CD8-positive, alpha-beta memory T cell (primary cell): ENCODE data around the gene CES3. TPM values are rescaled to one million over a fixed set of nuclear protein-coding genes. Genes with fewer than 3 reads are reported as not detected.
"Not testable (repeated sequence)": the region's sequence is repeated elsewhere in the genome, so short reads cannot be mapped to it uniquely, and the experiment has no call there.

ENCODE experiments used
- CTCF ChIA-PET: fragments of 350-600 bp; sonication (Branson Sonifier 250); formaldehyde crosslinking; loops from one replicate; lab custom pipeline; 2021; ENCODE audit warnings: antibody characterized with exemption; lab: Charles Lee
- POLR2A ChIA-PET: fragments of 350-600 bp; sonication (Branson Sonifier 250); formaldehyde crosslinking; loops from one replicate; lab custom pipeline; 2021; ENCODE audit warnings: antibody characterized with exemption; lab: Charles Lee
- DNase-seq, 5 donors: peaks; one replicate each; pipeline versions ENCODE4 v3.0.0 to v3.0.0-alpha.2; 2020 to 2022; ENCODE audit warnings: mixed read lengths in 1 of 5
- H3K27ac ChIP-seq: one replicate; pipeline ENCODE4 v1.7.0; 2013; ENCODE audit warnings: low read depth, mild to moderate bottlenecking, low read length, moderate library complexity
- H3K27me3 ChIP-seq: 2 replicates; pipeline ENCODE4 v1.7.0; 2013; ENCODE audit warnings: low read length, mild to moderate bottlenecking; ENCODE audit not compliant: insufficient read depth, poor library complexity, severe bottlenecking
- H3K36me3 ChIP-seq: 2 replicates; pipeline ENCODE4 v1.7.0; 2013; ENCODE audit warnings: mild to moderate bottlenecking, low read length, moderate library complexity; ENCODE audit not compliant: insufficient read depth
- H3K4me1 ChIP-seq: 2 replicates; pipeline ENCODE4 v1.7.0; 2013; ENCODE audit warnings: mild to moderate bottlenecking, low read length, moderate library complexity; ENCODE audit not compliant: insufficient read depth
- H3K4me3 ChIP-seq: 2 replicates; pipeline ENCODE4 v1.7.0; 2013; ENCODE audit warnings: mild to moderate bottlenecking, low read length
- H3K9me3 ChIP-seq: 2 replicates; pipeline ENCODE4 v1.7.0; 2013; ENCODE audit warnings: mild to moderate bottlenecking, low read length
- H3K27ac Mint-ChIP-seq, 8 donors: one replicate each; pipeline ENCODE4 v1.8.0; 2020 to 2021; ENCODE audit warnings: mixed read lengths in 8 of 8, mild to moderate bottlenecking in 6 of 8, inconsistent platforms in 3 of 8, moderate library complexity in 3 of 8
- H3K27me3 Mint-ChIP-seq, 2 donors: one replicate each; pipeline ENCODE4 v1.8.0; 2020 to 2021; ENCODE audit warnings: mixed read lengths in 2 of 2, mild to moderate bottlenecking in 1 of 2, moderate library complexity in 1 of 2
- H3K36me3 Mint-ChIP-seq, 3 donors: one replicate each; pipeline ENCODE4 v1.8.0; 2020 to 2021; ENCODE audit warnings: mixed read lengths in 3 of 3, inconsistent platforms in 1 of 3, mild to moderate bottlenecking in 1 of 3
- H3K4me1 Mint-ChIP-seq, 3 donors: one replicate each; pipeline ENCODE4 v1.8.0; 2020 to 2021; ENCODE audit warnings: mixed read lengths in 3 of 3, inconsistent platforms in 1 of 3, mild to moderate bottlenecking in 1 of 3
- H3K4me3 Mint-ChIP-seq, 7 donors: one replicate each; pipeline ENCODE4 v1.8.0; 2020 to 2021; ENCODE audit warnings: mixed read lengths in 7 of 7, mild to moderate bottlenecking in 6 of 7, moderate library complexity in 4 of 7, inconsistent platforms in 2 of 7
- H3K9me3 Mint-ChIP-seq, 5 donors: one replicate each; pipeline ENCODE4 v1.8.0; 2020 to 2022; ENCODE audit warnings: mixed read lengths in 5 of 5, mild to moderate bottlenecking in 3 of 5, moderate library complexity in 2 of 5, inconsistent platforms in 1 of 5
- polyA plus RNA-seq: library from polyadenylated mRNA; unstranded; fragments of 300-500 nt; fragmentation: Illumina TruSeq; gene quantifications from one replicate; pipeline ENCODE4 v1.2.3, GENCODE V29; 2021
- total RNA-seq, 2 experiments: library from RNA; stranded (reverse); gene quantifications; one replicate each; pipeline ENCODE4 v1.2.3, GENCODE V29; 2021

The CES3 gene
- total and polyA plus RNA-seq, 3 experiments from 2014 or later, result 0.16 to 0.24 TPM; not detected in 1

GRCh38 chr16:66928702-66929388, 32.2 kb upstream of the CES3 start:
- ChIA-PET POLR2A (no interaction called here), CTCF (interaction anchor here (0.9 to 1.8 kb wide), 4 partner anchors 27 to 60 kb away, joined by 3 to 7 read pairs (median 3); no protein-coding TSS in a partner anchor)
- H3K4me3 ChIP-seq, result no peak overlapping the region
- H3K9me3 ChIP-seq, result no peaks in the 10 kb centered on the region
- no peak overlapping the region for H3K27ac ChIP-seq
- peaks cover 0 to 24% (median 3%) of the 10 kb centered on the region in 3 donors for H3K36me3 Mint-ChIP-seq
- H3K9me3 Mint-ChIP-seq, result no peaks in the 10 kb centered on the region
- H3K4me1 ChIP-seq, result peaks cover 17% of the 10 kb centered on the region
- H3K27me3 Mint-ChIP-seq, result peaks cover 19 to 24% of the 10 kb centered on the region in 2 donors
- no peaks in the 10 kb centered on the region for H3K36me3 ChIP-seq
- peak in 1 of 5 donors; percentile 13 for DNase-seq
- H3K27me3 ChIP-seq, result peaks cover 9% of the 10 kb centered on the region
- H3K27ac Mint-ChIP-seq, result peak overlapping the region in 1 of 8 donors; percentile 40
- peak overlapping the region in 2 of 7 donors; percentile 27 to 50 for H3K4me3 Mint-ChIP-seq
- H3K4me1 Mint-ChIP-seq, result peaks cover 22 to 35% (median 23%) of the 10 kb centered on the region in 3 donors

DNA sequence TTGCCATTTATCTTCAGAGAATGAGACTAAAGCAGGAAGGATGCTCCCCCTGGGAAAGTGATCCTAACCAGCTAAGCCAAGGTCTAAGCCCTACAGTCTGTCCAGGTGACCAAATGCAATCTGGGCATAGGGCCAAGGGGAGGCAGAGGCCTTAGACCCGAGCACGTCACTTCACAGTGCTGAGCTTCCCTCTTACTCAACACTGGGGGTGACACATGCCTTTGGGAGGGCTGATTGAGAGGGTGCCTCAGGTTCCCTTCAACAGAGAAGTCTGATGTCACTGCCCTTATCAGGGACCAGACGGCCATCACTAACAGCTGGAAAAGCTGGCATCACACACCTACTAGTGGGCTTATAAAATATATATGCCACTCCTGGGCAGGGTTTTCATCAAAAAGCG, 30.9 kb upstream of the CES3 start:
- H3K4me1 ChIP-seq, result peaks cover 20% of the 10 kb centered on the region
- no peaks in the 10 kb centered on the region for H3K36me3 ChIP-seq
- DNase-seq, result no peak
- ChIA-PET CTCF (interaction anchor here (1.5 kb wide), 1 partner anchor 100 kb away, joined by 4 read pairs; the partner anchor contains the start of gene NAE1), POLR2A (no interaction called here)
- Mint-ChIP-seq H3K9me3 (no peaks in the 10 kb centered on the region), H3K4me1 (peaks cover 30 to 44% (median 32%) of the 10 kb centered on the region in 3 donors), H3K27me3 (peaks cover 14 to 15% of the 10 kb centered on the region in 2 donors), H3K36me3 (peaks cover 0 to 37% (median 3%) of the 10 kb centered on the region in 3 donors), H3K27ac (peak overlapping the region in 1 of 8 donors; percentile 86), H3K4me3 (peak overlapping the region in 1 of 7 donors; percentile 50)
- H3K27ac ChIP-seq, result no peak overlapping the region
- no peak overlapping the region for H3K4me3 ChIP-seq
- H3K9me3 ChIP-seq, result no peaks in the 10 kb centered on the region
- peaks cover 5% of the 10 kb centered on the region for H3K27me3 ChIP-seq

DNA sequence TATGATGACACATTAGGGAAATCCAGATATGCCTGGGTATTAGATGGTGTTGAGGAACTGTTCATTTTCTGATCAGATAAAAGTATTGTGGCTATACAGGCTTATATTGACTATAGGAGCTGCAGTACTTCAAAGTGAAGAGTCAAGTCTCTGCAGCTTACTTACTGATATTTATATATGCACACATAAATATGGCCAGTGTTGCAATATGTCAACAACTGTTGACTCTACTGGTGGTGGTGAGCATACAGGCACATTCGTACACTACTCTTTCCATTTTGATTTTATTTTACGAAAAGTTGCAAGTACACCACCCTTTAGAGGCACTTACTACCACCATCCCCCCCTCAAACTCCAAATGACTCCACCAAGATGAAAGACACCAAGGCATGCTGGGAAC, 29.4 kb upstream of the CES3 start:
- Mint-ChIP-seq H3K27ac (peak overlapping the region in 5 of 8 donors; percentile 32 to 95 (median 60)), H3K4me3 (peak overlapping the region in 6 of 7 donors; percentile 20 to 98 (median 84)), H3K36me3 (peaks cover 0 to 39% (median 3%) of the 10 kb centered on the region in 3 donors), H3K9me3 (no peaks in the 10 kb centered on the region), H3K4me1 (peaks cover 40 to 52% (median 43%) of the 10 kb centered on the region in 3 donors), H3K27me3 (peaks cover 1 to 8% of the 10 kb centered on the region in 2 donors)
- Histone ChIP-seq H3K27me3 (no peaks in the 10 kb centered on the region), H3K9me3 (no peaks in the 10 kb centered on the region), H3K36me3 (no peaks in the 10 kb centered on the region), H3K27ac (no peak overlapping the region), H3K4me1 (peaks cover 34% of the 10 kb centered on the region), H3K4me3 (no peak overlapping the region)
- POLR2A ChIA-PET, result no interaction called here
- no peak for DNase-seq
- CTCF ChIA-PET, result interaction anchor here (1.5 kb wide), 1 partner anchor 101 kb away, joined by 4 read pairs; the partner anchor contains the start of gene NAE1

DNA sequence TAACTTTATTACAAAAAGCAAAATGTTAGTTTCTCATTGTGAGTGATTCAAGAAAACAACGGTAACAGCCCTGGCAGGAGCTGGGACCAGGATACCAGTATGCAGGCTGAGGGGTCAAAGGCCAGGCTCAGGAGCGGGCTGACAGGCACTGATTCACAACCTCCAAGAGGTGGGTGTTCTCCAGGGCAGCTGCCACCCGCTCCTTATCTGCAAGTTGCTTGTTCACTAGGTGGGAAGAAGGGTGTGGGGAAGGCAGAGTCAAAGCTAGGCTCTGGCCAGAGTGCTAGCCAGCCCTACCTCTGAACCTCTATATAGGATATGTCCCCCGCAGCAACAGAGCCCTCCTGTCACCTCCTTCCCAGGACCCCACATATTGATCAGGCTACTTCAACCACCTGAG, 29.0 kb upstream of the CES3 start:
- H3K4me1 Mint-ChIP-seq, result peaks cover 43 to 56% (median 46%) of the 10 kb centered on the region in 3 donors
- H3K4me3 ChIP-seq, result no peak overlapping the region
- H3K27me3 ChIP-seq, result no peaks in the 10 kb centered on the region
- no peak for DNase-seq
- no peaks in the 10 kb centered on the region for H3K36me3 ChIP-seq
- H3K4me3 Mint-ChIP-seq, result peak overlapping the region; percentile 97 to 99 (median 97)
- H3K27ac ChIP-seq, result no peak overlapping the region
- no peaks in the 10 kb centered on the region for H3K9me3 Mint-ChIP-seq
- ChIA-PET CTCF (no interaction called here), POLR2A (interaction anchor here (1.2 kb wide), 1 partner anchor 51 kb away, joined by 4 read pairs; no protein-coding TSS in a partner anchor)
- H3K27me3 Mint-ChIP-seq, result peaks cover 0 to 4% of the 10 kb centered on the region in 2 donors
- peaks cover 0 to 41% (median 3%) of the 10 kb centered on the region in 3 donors for H3K36me3 Mint-ChIP-seq
- peaks cover 34% of the 10 kb centered on the region for H3K4me1 ChIP-seq
- peak overlapping the region in 7 of 8 donors; percentile 32 to 99 (median 97) for H3K27ac Mint-ChIP-seq
- H3K9me3 ChIP-seq, result no peaks in the 10 kb centered on the region

GRCh38 chr16:66933776-66934137, 27.3 kb upstream of the CES3 start:
- no peak for DNase-seq
- Histone ChIP-seq H3K27me3 (no peaks in the 10 kb centered on the region), H3K9me3 (no peaks in the 10 kb centered on the region), H3K4me3 (peak overlapping the region; percentile 91), H3K4me1 (peaks cover 34% of the 10 kb centered on the region), H3K27ac (peak overlapping the region; percentile 87), H3K36me3 (no peaks in the 10 kb centered on the region)
- ChIA-PET CTCF (interaction anchor here (1.1 kb wide), 1 partner anchor 19 kb away, joined by 4 read pairs; no protein-coding TSS in a partner anchor), POLR2A (interaction anchor here (1.6 kb wide), 1 partner anchor 103 kb away, joined by 5 read pairs; the partner anchor contains the start of gene NAE1)
- H3K27ac Mint-ChIP-seq, result peak overlapping the region; percentile 95 to 99 (median 98)
- no peaks in the 10 kb centered on the region for H3K9me3 Mint-ChIP-seq
- H3K27me3 Mint-ChIP-seq, result peaks cover 0 to 3% of the 10 kb centered on the region in 2 donors
- H3K4me1 Mint-ChIP-seq, result peaks cover 51 to 67% (median 53%) of the 10 kb centered on the region in 3 donors
- H3K36me3 Mint-ChIP-seq, result peaks cover 0 to 57% (median 7%) of the 10 kb centered on the region in 3 donors
- peak overlapping the region; percentile 97 to 99 (median 97) for H3K4me3 Mint-ChIP-seq

GRCh38 chr16:66934138-66934838, 26.8 kb upstream of the CES3 start, which contains the start of gene CIAO2B:
Gene CIAO2B (minus strand): TSS chr16:66934402. CDS start chr16:66934364, 38 bp downstream.
- H3K4me1 Mint-ChIP-seq, result peaks cover 51 to 71% (median 53%) of the 10 kb centered on the region in 3 donors
- H3K36me3 Mint-ChIP-seq, result peaks cover 0 to 63% (median 7%) of the 10 kb centered on the region in 3 donors
- ChIA-PET CTCF (no interaction called here), POLR2A (interaction anchor here (1.0 to 1.6 kb wide), 2 partner anchors 9 to 104 kb away, joined by 4 to 5 read pairs; partner anchors contain the start of gene NAE1)
- no peaks in the 10 kb centered on the region for H3K9me3 ChIP-seq
- peak within 1 kb of the TSS; percentile 87 for H3K27ac ChIP-seq
- H3K9me3 Mint-ChIP-seq, result no peaks in the 10 kb centered on the region
- H3K4me1 ChIP-seq, result peaks cover 34% of the 10 kb centered on the region
- peak within 1 kb of the TSS; percentile 97 to 99 (median 97) for H3K4me3 Mint-ChIP-seq
- H3K27ac Mint-ChIP-seq, result peak within 1 kb of the TSS; percentile 95 to 99 (median 98)
- H3K36me3 ChIP-seq, result no peaks in the 10 kb centered on the region
- no peaks in the 10 kb centered on the region for H3K27me3 ChIP-seq
- peaks cover 0 to 3% of the 10 kb centered on the region in 2 donors for H3K27me3 Mint-ChIP-seq
- H3K4me3 ChIP-seq, result peak within 1 kb of the TSS; percentile 91
- DNase-seq, result peak; percentile 81 to 92 (median 89)

- H3K4me1 Mint-ChIP-seq, result peaks cover 51 to 71% (median 53%) of the 10 kb centered on the region in 3 donors
- Histone ChIP-seq H3K4me1 (peaks cover 34% of the 10 kb centered on the region), H3K4me3 (peak overlapping the region; percentile 91), H3K27ac (peak overlapping the region; percentile 87)
- POLR2A ChIA-PET, result interaction anchor here (1.0 kb wide), 1 partner anchor 9 kb away, joined by 4 read pairs; no protein-coding TSS in a partner anchor
- peak overlapping the region; percentile 97 to 99 (median 97) for H3K4me3 Mint-ChIP-seq
- H3K27me3 ChIP-seq, H3K9me3 ChIP-seq, CTCF ChIA-PET, H3K9me3 Mint-ChIP-seq, DNase-seq, H3K36me3 ChIP-seq, H3K27me3 Mint-ChIP-seq: not testable (repeated sequence)
- peak overlapping the region; percentile 95 to 99 (median 98) for H3K27ac Mint-ChIP-seq
- H3K36me3 Mint-ChIP-seq, result peaks cover 0 to 68% (median 9%) of the 10 kb centered on the region in 3 donors
Measured at GRCh38 chr16:66934839-66935313, 26.2 kb upstream of the CES3 start.
